Measurements from ENCODE around the gene AKT3.
"Not testable (repeated sequence)": the region's sequence is repeated elsewhere in the genome, so short reads cannot be mapped to it uniquely, and the experiment has no call there.

Gene AKT3

GRCh38 chr1:243594455-243594854, 255.6 kb downstream of the AKT3 start:
- Histone ChIP-seq H3F3A (ENCODE audit: control insufficient read depth, insufficient read depth) (no peaks in the 10 kb centered on the region), H3K4me2 (ENCODE audit: low read length) (no peak overlapping the region), H3K36me3 (ENCODE audit: control insufficient read depth, low read length) (no peaks in the 10 kb centered on the region; the same call in 1 of the 2 replicates), H3K27ac (ENCODE audit: low read depth, low read length) (no peak overlapping the region), H3K79me2 (ENCODE audit: control insufficient read depth, low read length) (no peaks in the 10 kb centered on the region), H3K4me1 (ENCODE audit: control insufficient read depth, low read length) (peaks cover 25% of the 10 kb centered on the region), H3K27me3 (ENCODE audit: control insufficient read depth, low read length) (no peaks in the 10 kb centered on the region), H4K20me1 (ENCODE audit: control insufficient read depth, insufficient read depth, low read depth, low read length) (no peaks in the 10 kb centered on the region), H3K9me3 (ENCODE audit: control insufficient read depth, insufficient read depth, low read length) (peaks cover 5% of the 10 kb centered on the region; the same call in 1 of the 2 replicates), H3K4me3 (ENCODE audit: low read length) (no peak overlapping the region), H3K9me2 (replicated peaks; ENCODE audit: control insufficient read depth, low read length) (no peaks in the 10 kb centered on the region)
- no peak for TF ChIP-seq EZH2phosphoT487 (IDR thresholded peaks at IDR 0.05; ENCODE audit: borderline replicate concordance, low read length)
- TF ChIP-seq, protein P1, sequence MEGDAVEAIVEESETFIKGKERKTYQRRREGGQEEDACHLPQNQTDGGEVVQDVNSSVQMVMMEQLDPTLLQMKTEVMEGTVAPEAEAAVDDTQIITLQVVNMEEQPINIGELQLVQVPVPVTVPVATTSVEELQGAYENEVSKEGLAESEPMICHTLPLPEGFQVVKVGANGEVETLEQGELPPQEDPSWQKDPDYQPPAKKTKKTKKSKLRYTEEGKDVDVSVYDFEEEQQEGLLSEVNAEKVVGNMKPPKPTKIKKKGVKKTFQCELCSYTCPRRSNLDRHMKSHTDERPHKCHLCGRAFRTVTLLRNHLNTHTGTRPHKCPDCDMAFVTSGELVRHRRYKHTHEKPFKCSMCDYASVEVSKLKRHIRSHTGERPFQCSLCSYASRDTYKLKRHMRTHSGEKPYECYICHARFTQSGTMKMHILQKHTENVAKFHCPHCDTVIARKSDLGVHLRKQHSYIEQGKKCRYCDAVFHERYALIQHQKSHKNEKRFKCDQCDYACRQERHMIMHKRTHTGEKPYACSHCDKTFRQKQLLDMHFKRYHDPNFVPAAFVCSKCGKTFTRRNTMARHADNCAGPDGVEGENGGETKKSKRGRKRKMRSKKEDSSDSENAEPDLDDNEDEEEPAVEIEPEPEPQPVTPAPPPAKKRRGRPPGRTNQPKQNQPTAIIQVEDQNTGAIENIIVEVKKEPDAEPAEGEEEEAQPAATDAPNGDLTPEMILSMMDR (IDR thresholded peaks at IDR 0.05; ENCODE audit: low read depth, low read length, poor library complexity, severe bottlenecking), result no peak

DNA sequence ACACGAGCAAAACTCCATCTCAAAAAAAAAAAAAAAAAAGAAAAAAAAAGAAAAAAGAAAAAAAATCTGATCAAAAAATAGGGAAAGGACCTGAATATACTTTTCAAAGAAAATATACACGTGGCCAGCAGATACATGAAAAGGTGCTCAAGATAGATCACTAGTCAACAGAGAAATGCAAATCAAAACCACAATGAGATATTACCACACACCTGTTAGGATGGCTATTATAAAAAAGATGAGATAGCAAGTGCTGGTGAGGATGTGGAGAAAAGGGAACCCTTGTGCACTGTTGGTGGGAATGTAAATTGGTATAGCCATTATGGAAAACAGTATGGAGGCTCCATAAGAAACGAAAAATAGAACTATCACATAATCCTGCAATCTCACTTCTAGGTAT, 260.8 kb downstream of the AKT3 start:
- not testable (repeated sequence) for H4K20me1 ChIP-seq (ENCODE audit: control insufficient read depth, insufficient read depth, low read depth, low read length); H3K79me2 ChIP-seq (ENCODE audit: control insufficient read depth, low read length); H3F3A ChIP-seq (ENCODE audit: control insufficient read depth, insufficient read depth); H3K27me3 ChIP-seq (ENCODE audit: control insufficient read depth, low read length); H3K9me3 ChIP-seq (ENCODE audit: control insufficient read depth, insufficient read depth, low read length); H3K9me2 ChIP-seq (replicated peaks; ENCODE audit: control insufficient read depth, low read length); H3K36me3 ChIP-seq (ENCODE audit: control insufficient read depth, low read length)
- Histone ChIP-seq H3K4me1 (ENCODE audit: control insufficient read depth, low read length) (peaks cover 36% of the 10 kb centered on the region), H3K27ac (ENCODE audit: low read depth, low read length) (peak overlapping the region; percentile 41), H3K4me2 (ENCODE audit: low read length) (peak overlapping the region; percentile 45), H3K4me3 (ENCODE audit: low read length) (peak overlapping the region; percentile 14; the same call in 1 of the 2 replicates)

- H3K36me3 ChIP-seq (ENCODE audit: control insufficient read depth, low read length), result no peaks in the 10 kb centered on the region; the same call in 1 of the 2 replicates
- H3K27me3 ChIP-seq (ENCODE audit: control insufficient read depth, low read length), result no peaks in the 10 kb centered on the region
- H3K27ac ChIP-seq (ENCODE audit: low read depth, low read length), result peak overlapping the region; percentile 41; the same call in 1 of the 2 replicates
- H3K9me2 ChIP-seq (replicated peaks; ENCODE audit: control insufficient read depth, low read length), result no peaks in the 10 kb centered on the region
- no peaks in the 10 kb centered on the region for H3F3A ChIP-seq (ENCODE audit: control insufficient read depth, insufficient read depth)
- H3K9me3 ChIP-seq (ENCODE audit: control insufficient read depth, insufficient read depth, low read length), result peaks cover 5% of the 10 kb centered on the region; the same call in 1 of the 2 replicates
- H4K20me1 ChIP-seq (ENCODE audit: control insufficient read depth, insufficient read depth, low read depth, low read length), result no peaks in the 10 kb centered on the region
- H3K4me3 ChIP-seq (ENCODE audit: low read length), result peak overlapping the region; percentile 28
- no peaks in the 10 kb centered on the region for H3K79me2 ChIP-seq (ENCODE audit: control insufficient read depth, low read length)
- TF ChIP-seq, protein P1 (IDR thresholded peaks at IDR 0.05; ENCODE audit: low read depth, low read length, poor library complexity, severe bottlenecking), result no peak
- TF ChIP-seq EZH2phosphoT487 (IDR thresholded peaks at IDR 0.05; ENCODE audit: borderline replicate concordance, low read length), result no peak
- H3K4me1 ChIP-seq (ENCODE audit: control insufficient read depth, low read length), result peaks cover 36% of the 10 kb centered on the region
- H3K4me2 ChIP-seq (ENCODE audit: low read length), result peak overlapping the region; percentile 45
Observed at GRCh38 chr1:243587823-243588560, 262.1 kb downstream of the AKT3 start.

GRCh38 chr1:243587285-243587684, 262.8 kb downstream of the AKT3 start:
- Histone ChIP-seq H4K20me1 (ENCODE audit: control insufficient read depth, insufficient read depth, low read depth, low read length) (no peaks in the 10 kb centered on the region), H3K27ac (ENCODE audit: low read depth, low read length) (no peak overlapping the region), H3K27me3 (ENCODE audit: control insufficient read depth, low read length) (no peaks in the 10 kb centered on the region), H3K36me3 (ENCODE audit: control insufficient read depth, low read length) (no peaks in the 10 kb centered on the region; the same call in 1 of the 2 replicates), H3K4me3 (ENCODE audit: low read length) (no peak overlapping the region), H3F3A (ENCODE audit: control insufficient read depth, insufficient read depth) (no peaks in the 10 kb centered on the region), H3K9me2 (replicated peaks; ENCODE audit: control insufficient read depth, low read length) (no peaks in the 10 kb centered on the region), H3K79me2 (ENCODE audit: control insufficient read depth, low read length) (no peaks in the 10 kb centered on the region), H3K4me2 (ENCODE audit: low read length) (no peak overlapping the region), H3K9me3 (ENCODE audit: control insufficient read depth, insufficient read depth, low read length) (peaks cover 5% of the 10 kb centered on the region; the same call in 1 of the 2 replicates), H3K4me1 (ENCODE audit: control insufficient read depth, low read length) (peaks cover 36% of the 10 kb centered on the region)
- TF ChIP-seq, protein P1 (IDR thresholded peaks at IDR 0.05; ENCODE audit: low read depth, low read length, poor library complexity, severe bottlenecking), result no peak
- no peak for TF ChIP-seq EZH2phosphoT487 (IDR thresholded peaks at IDR 0.05; ENCODE audit: borderline replicate concordance, low read length)
